NT2/D1 (cell line): Measurements from ENCODE around the gene ABCA5.

ENCODE experiments used
- SUZ12 ChIP-seq: IDR thresholded peaks from 2 replicates; pipeline ENCODE4 v1.6.1; 2011; ENCODE audit not compliant: insufficient read length, insufficient read depth; ENCODE audit errors: extremely low read depth
- YY1 ChIP-seq: IDR thresholded peaks from 2 replicates; pipeline ENCODE4 v1.6.1; 2011; ENCODE audit not compliant: insufficient read length, insufficient read depth
- ZNF274 ChIP-seq: IDR thresholded peaks from 2 replicates; pipeline ENCODE4 v1.6.1; 2011; ENCODE audit warnings: mild to moderate bottlenecking, low read depth, low read length

DNA sequence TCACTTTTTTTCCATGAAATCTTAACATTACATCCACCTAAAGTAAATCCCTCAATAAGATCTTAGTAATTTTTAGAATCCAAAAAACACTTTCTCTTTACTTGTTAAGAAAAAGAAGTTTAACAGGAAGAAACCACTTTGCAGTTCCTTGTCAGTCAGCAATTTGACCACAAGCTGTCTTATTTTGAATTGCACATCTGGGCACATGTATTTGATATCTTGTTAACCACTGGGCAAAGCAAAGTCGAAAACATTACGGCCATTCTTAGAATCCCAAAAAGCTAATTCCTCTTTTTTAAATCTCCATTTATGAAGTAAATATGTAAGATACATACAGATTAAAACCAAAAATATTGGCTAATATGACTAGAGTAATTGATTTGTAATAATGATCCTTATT is 99.4 kb downstream of the ABCA5 start:
- no peak for TF ChIP-seq ZNF274
- TF ChIP-seq YY1 = no peak
- no peak for TF ChIP-seq SUZ12
